ENCODE data around the gene TNFAIP8L2. TPM values are rescaled to one million over a fixed set of nuclear protein-coding genes. Genes with fewer than 3 reads are reported as not detected.

The TNFAIP8L2 gene
- total RNA-seq, 6 experiments from 2014 or later = not detected

DNA sequence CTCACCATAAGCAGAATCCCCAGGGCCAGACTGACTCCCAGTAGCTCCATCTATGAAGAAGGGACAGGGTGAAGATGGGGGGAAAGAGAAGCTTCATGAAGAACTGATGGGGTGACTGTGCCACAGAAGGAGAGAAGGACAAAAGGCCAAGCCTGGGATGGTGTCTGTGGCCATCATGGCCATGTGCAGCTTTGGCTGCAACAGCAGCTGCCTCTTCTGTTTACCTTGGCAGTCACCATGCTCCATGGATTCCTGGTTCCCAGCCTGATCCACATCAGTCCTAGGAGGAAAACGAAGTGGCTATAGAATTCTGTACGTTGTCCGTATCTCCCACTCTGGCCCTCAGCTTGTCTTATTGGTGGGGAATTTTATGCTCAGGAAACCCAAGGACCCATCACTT is 22.1 kb upstream of the TNFAIP8L2 start:
- no peaks in the 10 kb centered on the region for H3K9me3 Mint-ChIP-seq
- H3K27me3 Mint-ChIP-seq (ENCODE audit: insufficient read depth) = peaks cover 4% of the 10 kb centered on the region; the same call in 1 of the 2 replicates
- peaks cover 14% of the 10 kb centered on the region for H3K4me1 Mint-ChIP-seq (ENCODE audit: low read depth)
- TF ChIP-seq, protein P1, sequence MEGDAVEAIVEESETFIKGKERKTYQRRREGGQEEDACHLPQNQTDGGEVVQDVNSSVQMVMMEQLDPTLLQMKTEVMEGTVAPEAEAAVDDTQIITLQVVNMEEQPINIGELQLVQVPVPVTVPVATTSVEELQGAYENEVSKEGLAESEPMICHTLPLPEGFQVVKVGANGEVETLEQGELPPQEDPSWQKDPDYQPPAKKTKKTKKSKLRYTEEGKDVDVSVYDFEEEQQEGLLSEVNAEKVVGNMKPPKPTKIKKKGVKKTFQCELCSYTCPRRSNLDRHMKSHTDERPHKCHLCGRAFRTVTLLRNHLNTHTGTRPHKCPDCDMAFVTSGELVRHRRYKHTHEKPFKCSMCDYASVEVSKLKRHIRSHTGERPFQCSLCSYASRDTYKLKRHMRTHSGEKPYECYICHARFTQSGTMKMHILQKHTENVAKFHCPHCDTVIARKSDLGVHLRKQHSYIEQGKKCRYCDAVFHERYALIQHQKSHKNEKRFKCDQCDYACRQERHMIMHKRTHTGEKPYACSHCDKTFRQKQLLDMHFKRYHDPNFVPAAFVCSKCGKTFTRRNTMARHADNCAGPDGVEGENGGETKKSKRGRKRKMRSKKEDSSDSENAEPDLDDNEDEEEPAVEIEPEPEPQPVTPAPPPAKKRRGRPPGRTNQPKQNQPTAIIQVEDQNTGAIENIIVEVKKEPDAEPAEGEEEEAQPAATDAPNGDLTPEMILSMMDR (IDR thresholded peaks at IDR 0.05) = no peak
- no peak for DNase-seq
- no peak overlapping the region for H3K4me3 Mint-ChIP-seq
- H3K27ac Mint-ChIP-seq = no peak overlapping the region
- H3K36me3 Mint-ChIP-seq (ENCODE audit: low read depth) = no peaks in the 10 kb centered on the region

DNA sequence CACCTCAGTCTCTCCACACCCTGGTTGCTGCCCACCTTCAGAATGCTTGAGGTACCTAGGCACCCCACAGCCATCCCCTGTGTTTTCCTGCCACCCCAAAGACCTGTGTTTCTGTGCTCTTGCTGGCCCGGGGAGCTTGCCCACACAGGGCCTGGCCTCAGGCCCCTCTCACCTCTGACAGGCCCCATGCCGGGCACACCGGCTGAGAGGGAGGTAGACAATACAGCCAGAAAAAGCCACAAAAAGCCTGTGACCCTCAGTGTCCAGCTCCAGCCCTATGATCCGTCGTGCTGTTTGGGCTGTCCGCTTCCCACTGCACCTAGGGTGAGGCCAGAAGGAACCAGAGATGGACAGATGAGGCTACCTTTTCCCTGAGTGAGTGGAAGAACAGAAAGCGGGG is 21.5 kb upstream of the TNFAIP8L2 start:
- Mint-ChIP-seq H3K36me3 (ENCODE audit: low read depth) (no peaks in the 10 kb centered on the region), H3K4me3 (no peak overlapping the region), H3K4me1 (ENCODE audit: low read depth) (peaks cover 14% of the 10 kb centered on the region), H3K9me3 (no peaks in the 10 kb centered on the region), H3K27ac (no peak overlapping the region), H3K27me3 (ENCODE audit: insufficient read depth) (peaks cover 9% of the 10 kb centered on the region; the same call in 1 of the 2 replicates)
- TF ChIP-seq, protein P1 (IDR thresholded peaks at IDR 0.05) = no peak
- no peak for DNase-seq

DNA sequence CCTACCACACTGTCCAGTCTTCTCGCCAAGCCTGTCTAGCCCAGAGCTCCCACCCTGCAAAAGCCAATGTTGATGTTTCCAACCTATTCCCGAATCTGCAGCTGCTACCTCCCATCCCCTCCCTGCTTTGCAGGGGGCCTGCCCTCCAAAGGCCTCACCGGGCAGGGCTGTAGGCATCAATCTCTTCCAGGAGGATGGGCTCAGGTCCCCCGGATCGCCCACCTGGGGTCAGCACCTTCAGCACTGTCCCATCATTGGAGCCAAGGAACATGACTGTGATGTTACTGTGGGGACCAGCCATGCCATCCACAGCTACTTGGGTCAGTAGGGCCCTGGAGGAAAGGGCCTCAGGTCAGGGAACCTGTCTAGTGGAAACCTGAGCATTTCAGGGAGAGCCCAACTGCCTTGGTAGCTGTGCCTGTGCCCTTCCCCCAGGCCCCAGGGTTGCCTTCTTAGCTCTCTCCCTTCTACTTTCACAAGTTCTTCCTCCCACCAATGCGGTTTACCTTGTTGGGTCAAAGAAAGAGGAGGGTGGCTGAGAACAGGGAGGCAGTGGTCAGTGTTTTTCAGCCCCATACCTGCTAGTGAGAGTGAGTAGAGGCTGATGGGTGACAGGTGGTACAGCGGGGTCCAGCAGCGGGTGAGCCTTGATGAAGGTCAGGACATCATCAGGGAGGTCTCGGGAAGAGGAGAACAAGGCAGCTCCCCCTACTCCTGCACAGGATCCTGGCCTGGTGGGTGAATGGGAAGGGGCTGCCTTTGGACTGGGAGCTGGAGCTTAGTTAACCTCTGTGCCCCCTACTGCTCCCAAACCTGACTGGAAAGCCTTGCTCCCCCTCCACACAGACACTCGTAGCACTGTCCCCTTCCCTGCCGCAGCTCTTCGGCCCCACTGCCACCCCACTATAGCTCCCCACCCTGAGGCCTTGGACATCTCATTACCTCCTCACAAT is 20.7 kb upstream of the TNFAIP8L2 start:
- H3K27ac Mint-ChIP-seq = no peak overlapping the region
- H3K4me1 Mint-ChIP-seq (ENCODE audit: low read depth) = peaks cover 11% of the 10 kb centered on the region
- H3K36me3 Mint-ChIP-seq (ENCODE audit: low read depth) = no peaks in the 10 kb centered on the region
- TF ChIP-seq, protein P1 (IDR thresholded peaks at IDR 0.05) = peak; percentile 24; the same call in 1 of the 2 replicates
- H3K4me3 Mint-ChIP-seq = no peak overlapping the region
- H3K27me3 Mint-ChIP-seq (ENCODE audit: insufficient read depth) = peaks cover 9% of the 10 kb centered on the region
- H3K9me3 Mint-ChIP-seq = no peaks in the 10 kb centered on the region
- no peak for DNase-seq

DNA sequence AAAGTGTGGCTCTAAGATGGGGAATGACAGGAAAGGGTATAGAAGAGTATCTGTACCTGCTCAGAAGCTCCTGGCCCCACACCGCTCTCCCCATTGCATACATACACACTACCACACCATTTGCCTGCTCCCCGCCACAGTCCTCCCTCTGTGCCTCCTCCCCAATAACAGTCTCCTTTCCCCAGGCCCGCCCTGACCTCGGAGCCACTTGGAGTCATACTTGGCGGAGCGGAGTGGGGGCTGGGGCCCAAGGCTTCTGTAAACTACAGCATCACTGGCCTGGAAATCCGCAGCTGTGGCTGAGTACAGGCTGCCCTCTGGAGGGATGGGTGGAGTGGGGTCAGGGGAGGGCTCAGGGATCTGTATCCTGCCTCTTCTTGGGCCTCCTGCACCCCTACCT is 18.7 kb upstream of the TNFAIP8L2 start:
- no peak for DNase-seq
- H3K36me3 Mint-ChIP-seq (ENCODE audit: low read depth) = no peaks in the 10 kb centered on the region
- TF ChIP-seq, protein P1 (IDR thresholded peaks at IDR 0.05) = no peak
- H3K27ac Mint-ChIP-seq = no peak overlapping the region
- H3K9me3 Mint-ChIP-seq = no peaks in the 10 kb centered on the region
- no peaks in the 10 kb centered on the region for H3K4me1 Mint-ChIP-seq (ENCODE audit: low read depth)
- no peak overlapping the region for H3K4me3 Mint-ChIP-seq
- H3K27me3 Mint-ChIP-seq (ENCODE audit: insufficient read depth) = peaks cover 7% of the 10 kb centered on the region; the same call in 1 of the 2 replicates

DNA sequence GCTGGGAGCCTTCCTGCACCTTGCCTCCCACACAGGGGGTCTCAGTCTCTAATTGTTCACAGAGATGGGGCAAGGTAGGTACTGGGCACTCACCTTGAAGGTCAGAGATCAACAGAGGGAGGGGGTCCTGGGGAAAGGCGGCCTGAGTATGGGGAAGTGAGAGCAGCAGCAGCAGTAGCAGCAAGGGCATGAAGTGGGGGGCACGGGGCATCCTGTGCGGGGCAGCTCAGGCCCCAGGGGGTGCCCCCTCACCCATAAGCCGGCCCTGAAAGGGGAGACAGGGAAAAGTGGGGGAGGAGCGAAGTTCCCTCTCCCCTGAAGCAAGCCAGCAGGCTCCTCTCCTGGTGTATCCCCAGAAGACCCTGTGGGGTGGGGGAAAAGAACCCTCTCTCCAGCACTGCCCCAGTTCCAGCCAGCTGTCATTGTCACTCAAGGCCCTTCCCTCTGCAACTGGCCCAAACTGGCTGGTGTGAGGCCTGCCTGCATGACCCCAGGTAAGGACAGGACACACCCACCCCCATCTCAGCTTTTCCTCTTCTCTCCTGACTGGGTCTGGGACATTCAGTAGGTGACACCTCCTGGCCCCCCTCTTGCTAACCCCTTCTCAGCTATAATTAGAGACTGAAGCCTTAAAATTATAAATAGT is 13.9 kb upstream of the TNFAIP8L2 start:
- TF ChIP-seq, protein P1 (IDR thresholded peaks at IDR 0.05) = no peak
- H3K4me3 Mint-ChIP-seq = no peak overlapping the region
- H3K27me3 Mint-ChIP-seq (ENCODE audit: insufficient read depth) = peaks cover 17% of the 10 kb centered on the region
- DNase-seq = no peak
- no peaks in the 10 kb centered on the region for H3K36me3 Mint-ChIP-seq (ENCODE audit: low read depth)
- H3K27ac Mint-ChIP-seq = no peak overlapping the region
- H3K4me1 Mint-ChIP-seq (ENCODE audit: low read depth) = peaks cover 17% of the 10 kb centered on the region
- H3K9me3 Mint-ChIP-seq = no peaks in the 10 kb centered on the region
